Hepatocyte (in vitro differentiated cells): ENCODE data around the gene IFFO2. TPM values are rescaled to one million over a fixed set of nuclear protein-coding genes. Genes with fewer than 3 reads are reported as not detected.

Source experiments
- DNase-seq: peaks from one replicate; pipeline ENCODE4 v3.0.0-alpha.2; 2016; ENCODE audit warnings: low spot score
- H2AFZ ChIP-seq: fragments of 200-600 bp; sonication (generic); 2 replicates; pipeline ENCODE4 v1.6.0; 2016; ENCODE audit warnings: antibody characterized with exemption, mild to moderate bottlenecking
- H3K27ac ChIP-seq: fragments of 200-600 bp; sonication (generic); 2 replicates; pipeline ENCODE4 v1.5.1; 2016; ENCODE audit warnings: mild to moderate bottlenecking
- H3K27me3 ChIP-seq: fragments of 200-600 bp; sonication (generic); 2 replicates; pipeline ENCODE4 v1.6.1; 2016
- H3K36me3 ChIP-seq: fragments of 200-600 bp; sonication (generic); replicated peaks from 2 replicates; pipeline ENCODE4 v1.5.1; 2016; ENCODE audit warnings: low read depth; ENCODE audit not compliant: insufficient read depth
- H3K4me1 ChIP-seq: fragments of 200-600 bp; sonication (generic); 2 replicates; pipeline ENCODE4 v1.5.1; 2016; ENCODE audit warnings: mild to moderate bottlenecking, moderate library complexity; ENCODE audit not compliant: insufficient read depth
- H3K4me2 ChIP-seq: fragments of 200-600 bp; sonication (generic); 2 replicates; pipeline ENCODE4 v1.6.0; 2016
- H3K4me3 ChIP-seq: fragments of 200-600 bp; sonication (generic); 2 replicates; pipeline ENCODE4 v1.5.1; 2016; ENCODE audit warnings: mild to moderate bottlenecking
- H3K79me2 ChIP-seq: fragments of 200-600 bp; sonication (generic); 2 replicates; pipeline ENCODE4 v1.6.0; 2017; ENCODE audit warnings: mild to moderate bottlenecking
- H3K9me2 ChIP-seq: fragments of 200-600 bp; sonication (generic); replicated peaks from 2 replicates; pipeline ENCODE4 v1.6.0; 2017; ENCODE audit warnings: mild to moderate bottlenecking; ENCODE audit not compliant: insufficient read depth
- H3K9me3 ChIP-seq: fragments of 200-600 bp; sonication (generic); 2 replicates; pipeline ENCODE4 v1.5.1; 2016; ENCODE audit warnings: low read depth, mild to moderate bottlenecking
- H4K20me1 ChIP-seq: fragments of 200-600 bp; sonication (generic); 2 replicates; pipeline ENCODE4 v1.6.0; 2016; ENCODE audit warnings: mild to moderate bottlenecking; ENCODE audit not compliant: insufficient read depth, poor library complexity, severe bottlenecking
- EZH2 ChIP-seq: fragments of 200-600 bp; sonication (generic); IDR thresholded peaks from 2 replicates; pipeline ENCODE4 v1.6.1; 2016; ENCODE audit warnings: antibody characterized with exemption, mild to moderate bottlenecking, borderline replicate concordance
- EZH2phosphoT487 ChIP-seq: fragments of 200-600 bp; sonication (generic); IDR thresholded peaks from one replicate; pipeline ENCODE4 v1.6.1; 2018; ENCODE audit warnings: antibody characterized with exemption, mild to moderate bottlenecking, low read depth, moderate library complexity; ENCODE audit not compliant: unreplicated experiment, severe bottlenecking
- WGBS: methylation state at CpG from one replicate; pipeline ENCODE4 v1.1.6; 2016; ENCODE audit warnings: low lambda C conversion rate; ENCODE audit errors: missing lambda C conversion rate; 5-methylcytosine and 5-hydroxymethylcytosine counted together
- polyA plus RNA-seq: library from polyadenylated mRNA; unstranded; fragments of >200 nt; fragmentation: Nextera tagmentation; extraction: Ambion mirVana; gene quantifications from 2 replicates; pipeline ENCODE4 v1.2.1, GENCODE V29; 2016
- total RNA-seq: library from RNA; depleted of rRNA; stranded (reverse); fragments of >200 nt; gene quantifications from 2 replicates; pipeline ENCODE4 v1.2.3, GENCODE V29; 2014
- TF ChIP-seq, protein P1 (sequence below): fragments of 200-600 bp; sonication (generic); IDR thresholded peaks from 2 replicates; pipeline ENCODE4 v1.5.1; 2016; ENCODE audit warnings: antibody characterized with exemption, mild to moderate bottlenecking; ENCODE audit not compliant: poor library complexity

IFFO2 gene
- total and polyA plus RNA-seq, 2 experiments from 2014 or later, result 0.85 to 7.2 TPM

DNA sequence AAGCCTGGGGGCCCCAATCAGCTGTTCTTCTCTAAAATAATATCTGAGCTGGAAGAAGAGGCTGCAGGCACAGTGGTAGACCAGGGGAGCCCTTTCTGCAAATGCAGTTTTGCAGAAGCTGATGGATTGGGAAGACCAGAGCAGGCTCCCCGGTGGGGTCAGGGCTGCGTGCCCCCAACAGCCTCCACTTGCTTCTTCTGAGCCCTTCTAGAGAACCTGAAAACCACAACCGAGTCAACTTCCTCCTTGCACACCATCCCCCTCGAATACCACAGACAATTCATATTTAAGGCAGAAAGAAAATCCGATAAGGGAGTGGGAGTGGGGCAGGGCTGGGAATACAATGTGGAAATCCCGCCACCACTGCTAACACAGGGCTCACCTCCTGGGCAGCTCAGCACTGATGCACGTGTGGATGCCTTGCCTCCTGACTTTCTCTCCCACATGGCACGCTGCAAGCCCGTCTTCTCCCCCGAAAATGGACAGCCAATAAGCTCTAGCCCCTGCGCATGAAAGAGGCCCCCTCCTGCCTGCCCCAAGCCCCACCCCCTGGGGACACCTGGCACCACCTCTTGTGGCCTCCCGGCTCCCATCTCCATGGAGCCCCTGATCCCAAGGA lies 28.7 kb downstream of the IFFO2 start:
- Histone ChIP-seq H3K9me3 (no peaks in the 10 kb centered on the region), H3K36me3 (no peaks in the 10 kb centered on the region), H3K27ac (no peak overlapping the region), H3K4me3 (no peak overlapping the region), H3K4me2 (no peak overlapping the region), H3K27me3 (no peaks in the 10 kb centered on the region), H3K4me1 (peaks cover 19% of the 10 kb centered on the region), H3K79me2 (peaks cover 9% of the 10 kb centered on the region), H4K20me1 (peaks cover 3% of the 10 kb centered on the region), H2AFZ (no peak overlapping the region), H3K9me2 (no peaks in the 10 kb centered on the region)
- no peak for DNase-seq
- WGBS, result 77% methylated on average over 12 of the region's 12 CpGs
- TF ChIP-seq EZH2 (no peak), EZH2phosphoT487 (no peak)
- TF ChIP-seq, protein P1, sequence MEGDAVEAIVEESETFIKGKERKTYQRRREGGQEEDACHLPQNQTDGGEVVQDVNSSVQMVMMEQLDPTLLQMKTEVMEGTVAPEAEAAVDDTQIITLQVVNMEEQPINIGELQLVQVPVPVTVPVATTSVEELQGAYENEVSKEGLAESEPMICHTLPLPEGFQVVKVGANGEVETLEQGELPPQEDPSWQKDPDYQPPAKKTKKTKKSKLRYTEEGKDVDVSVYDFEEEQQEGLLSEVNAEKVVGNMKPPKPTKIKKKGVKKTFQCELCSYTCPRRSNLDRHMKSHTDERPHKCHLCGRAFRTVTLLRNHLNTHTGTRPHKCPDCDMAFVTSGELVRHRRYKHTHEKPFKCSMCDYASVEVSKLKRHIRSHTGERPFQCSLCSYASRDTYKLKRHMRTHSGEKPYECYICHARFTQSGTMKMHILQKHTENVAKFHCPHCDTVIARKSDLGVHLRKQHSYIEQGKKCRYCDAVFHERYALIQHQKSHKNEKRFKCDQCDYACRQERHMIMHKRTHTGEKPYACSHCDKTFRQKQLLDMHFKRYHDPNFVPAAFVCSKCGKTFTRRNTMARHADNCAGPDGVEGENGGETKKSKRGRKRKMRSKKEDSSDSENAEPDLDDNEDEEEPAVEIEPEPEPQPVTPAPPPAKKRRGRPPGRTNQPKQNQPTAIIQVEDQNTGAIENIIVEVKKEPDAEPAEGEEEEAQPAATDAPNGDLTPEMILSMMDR, result no peak

DNA sequence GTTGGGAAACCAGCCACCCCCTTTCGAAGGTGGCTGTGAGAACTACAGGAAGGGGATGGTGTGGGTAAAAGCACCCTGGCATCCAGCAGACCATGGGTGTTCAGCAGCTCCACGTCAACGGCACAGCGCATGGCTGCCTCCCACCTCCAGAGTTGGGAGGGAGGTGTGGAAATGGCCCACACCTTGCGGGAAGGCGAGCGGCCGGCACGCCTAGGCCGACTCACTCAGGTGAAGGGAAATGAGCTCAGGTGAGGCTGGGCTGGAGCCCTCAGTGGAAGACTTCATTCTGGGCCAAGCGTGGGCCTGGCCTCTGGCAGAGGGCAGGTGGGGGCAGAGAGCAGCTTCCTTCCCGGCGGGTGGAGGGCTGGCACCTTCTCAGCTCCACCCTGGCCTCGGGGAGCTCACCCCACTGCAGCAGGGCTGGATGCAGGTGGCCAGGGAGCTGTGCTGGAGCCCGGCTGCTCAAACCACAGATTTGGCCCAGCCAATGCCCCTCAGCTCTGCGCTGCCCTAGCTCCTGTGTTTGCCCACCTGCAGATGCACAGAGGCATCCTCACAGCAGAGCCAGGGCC lies 29.3 kb downstream of the IFFO2 start:
- DNase-seq, result no peak
- Histone ChIP-seq H4K20me1 (peaks cover 3% of the 10 kb centered on the region), H3K36me3 (no peaks in the 10 kb centered on the region), H3K4me3 (no peak overlapping the region), H3K27ac (peak overlapping the region; percentile 59), H3K4me1 (peaks cover 23% of the 10 kb centered on the region), H3K9me2 (no peaks in the 10 kb centered on the region), H3K4me2 (no peak overlapping the region), H3K79me2 (peaks cover 9% of the 10 kb centered on the region), H2AFZ (no peak overlapping the region), H3K9me3 (no peaks in the 10 kb centered on the region), H3K27me3 (no peaks in the 10 kb centered on the region)
- no peak for TF ChIP-seq EZH2phosphoT487
- no peak for TF ChIP-seq EZH2
- WGBS, result 94% methylated on average over 16 of the region's 16 CpGs

DNA sequence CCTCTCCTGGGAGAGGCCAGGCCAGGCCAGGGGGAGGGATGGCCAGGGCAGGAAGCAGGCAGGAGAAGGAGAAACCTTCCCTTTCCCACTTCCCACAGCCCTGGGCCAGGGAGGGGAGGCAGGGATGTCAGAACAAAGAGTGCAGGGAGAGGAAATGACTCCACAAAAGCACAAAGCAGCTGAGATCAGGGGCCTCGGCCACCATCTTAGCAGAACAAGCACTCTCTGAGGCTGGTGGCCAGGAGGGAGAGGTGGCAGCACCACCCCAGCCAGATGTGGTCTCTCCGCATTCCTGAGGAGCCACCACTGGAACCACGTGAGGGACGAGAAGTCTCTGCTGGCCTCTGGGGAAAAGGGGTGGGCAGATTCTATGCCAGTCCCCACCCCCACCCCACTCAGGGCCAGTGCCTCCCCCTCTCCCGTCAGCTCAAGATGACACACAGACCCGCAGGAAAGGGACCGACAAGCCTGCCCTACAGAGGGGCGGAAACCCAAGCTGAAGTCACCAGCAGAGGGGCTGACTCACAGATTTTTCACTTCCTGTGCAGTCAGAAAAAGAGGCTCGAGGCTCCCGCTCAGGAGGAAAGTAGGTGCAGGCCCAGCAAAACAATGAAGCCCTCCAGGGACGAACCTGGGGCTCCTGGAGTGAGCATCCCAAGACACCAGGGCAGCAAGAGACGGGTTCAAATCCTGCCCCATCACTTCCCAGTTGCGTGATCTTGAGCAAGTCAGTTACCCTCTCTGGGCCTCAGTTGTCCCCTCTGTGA lies 30.0 kb downstream of the IFFO2 start:
- Histone ChIP-seq H3K27me3 (no peaks in the 10 kb centered on the region), H3K4me1 (peaks cover 28% of the 10 kb centered on the region), H3K9me3 (no peaks in the 10 kb centered on the region), H3K4me2 (no peak overlapping the region), H3K4me3 (no peak overlapping the region), H4K20me1 (peaks cover 3% of the 10 kb centered on the region), H3K9me2 (no peaks in the 10 kb centered on the region), H2AFZ (no peak overlapping the region), H3K79me2 (peaks cover 6% of the 10 kb centered on the region), H3K27ac (peak overlapping the region; percentile 71), H3K36me3 (no peaks in the 10 kb centered on the region)
- TF ChIP-seq EZH2 (no peak), EZH2phosphoT487 (no peak)
- TF ChIP-seq, protein P1, result no peak
- peak; percentile 74 for DNase-seq
- WGBS, result 61% methylated on average over 13 of the region's 13 CpGs

DNA sequence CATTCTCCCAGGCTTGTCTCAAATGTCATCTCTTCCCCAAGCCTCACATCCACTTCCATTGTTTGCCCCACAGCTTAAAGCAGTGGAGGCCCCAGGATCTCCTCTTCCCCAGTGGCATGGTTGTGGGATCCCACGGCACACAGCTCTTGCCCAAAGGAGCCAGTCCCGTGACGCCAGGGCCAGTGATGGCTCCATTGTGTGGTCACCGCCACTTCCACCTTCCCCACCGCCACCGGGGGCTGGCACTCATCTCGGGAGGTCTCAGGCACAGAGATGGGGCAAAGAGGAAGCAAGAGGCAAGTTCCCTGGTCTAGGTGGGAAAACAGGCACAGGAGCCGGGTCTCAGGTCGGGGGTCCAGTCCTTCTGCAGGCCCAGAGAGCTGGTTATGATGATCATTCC lies 31.2 kb downstream of the IFFO2 start:
- no peak for DNase-seq
- Histone ChIP-seq H3K27me3 (no peaks in the 10 kb centered on the region), H3K4me3 (no peak overlapping the region), H3K79me2 (peaks cover 3% of the 10 kb centered on the region), H3K4me1 (peaks cover 28% of the 10 kb centered on the region), H4K20me1 (peaks cover 3% of the 10 kb centered on the region), H3K9me3 (no peaks in the 10 kb centered on the region), H3K27ac (no peak overlapping the region), H2AFZ (no peak overlapping the region), H3K36me3 (no peaks in the 10 kb centered on the region), H3K9me2 (no peaks in the 10 kb centered on the region), H3K4me2 (no peak overlapping the region)
- no peak for TF ChIP-seq EZH2
- TF ChIP-seq, protein P1, result no peak
- no peak for TF ChIP-seq EZH2phosphoT487
- 97% methylated on average over 9 of the region's 9 CpGs for WGBS
